Activated B cell treated with CpG ODN at 0.5 μM for 24 hours (primary cell): ENCODE data around the gene KCNMA1. TPM values are rescaled to one million over a fixed set of nuclear protein-coding genes. Genes with fewer than 3 reads are reported as not detected.

ENCODE experiments used
- ATAC-seq: fragments of 200-7000 bp; cut with Tn5 transposase; one replicate; pipeline ENCODE4 v1.10.0; 2021; ENCODE audit warnings: low read depth, mild to moderate bottlenecking, moderate library complexity
- CTCF ChIA-PET: fragments of 350-600 bp; sonication (Branson Sonifier 250); formaldehyde crosslinking; loops from one replicate; lab custom pipeline; 2021; ENCODE audit warnings: antibody characterized with exemption; lab: Charles Lee
- POLR2A ChIA-PET: fragments of 350-600 bp; sonication (Branson Sonifier 250); formaldehyde crosslinking; loops from one replicate; lab custom pipeline; 2021; ENCODE audit warnings: antibody characterized with exemption; lab: Charles Lee
- DNase-seq: peaks from one replicate; pipeline ENCODE4 v3.0.0; 2022
- H3K27ac Mint-ChIP-seq: one replicate; pipeline ENCODE4 v1.8.0; 2020; ENCODE audit warnings: mixed read lengths
- H3K27me3 Mint-ChIP-seq: one replicate; pipeline ENCODE4 v1.8.0; 2021; ENCODE audit warnings: mixed read lengths
- H3K36me3 Mint-ChIP-seq: one replicate; pipeline ENCODE4 v1.8.0; 2021; ENCODE audit warnings: low read depth, mixed read lengths
- H3K4me1 Mint-ChIP-seq: one replicate; pipeline ENCODE4 v1.8.0; 2021; ENCODE audit warnings: mixed read lengths
- H3K4me3 Mint-ChIP-seq: one replicate; pipeline ENCODE4 v1.8.0; 2020; ENCODE audit warnings: mild to moderate bottlenecking, mixed read lengths
- H3K9me3 Mint-ChIP-seq: one replicate; pipeline ENCODE4 v1.8.0; 2020; ENCODE audit warnings: mixed read lengths
- intact Hi-C: fragments of 100-400 bp; cut with micrococcal nuclease; formaldehyde crosslinking; loops from one replicate; pipeline ENCODE4 v1.15.1; 2024
- total RNA-seq: library from RNA; stranded (reverse); gene quantifications from 2 replicates; pipeline ENCODE4 v1.2.3, GENCODE V29; 2022
- TF ChIP-seq, protein P1 (sequence below): fragments of 200-600 bp; IDR thresholded peaks from one replicate; pipeline ENCODE4 v1.8.0; 2022; ENCODE audit warnings: antibody characterized with exemption, mild to moderate bottlenecking

KCNMA1 gene
- total RNA-seq, 1 donor from 2014 or later = 3.7 TPM

DNA sequence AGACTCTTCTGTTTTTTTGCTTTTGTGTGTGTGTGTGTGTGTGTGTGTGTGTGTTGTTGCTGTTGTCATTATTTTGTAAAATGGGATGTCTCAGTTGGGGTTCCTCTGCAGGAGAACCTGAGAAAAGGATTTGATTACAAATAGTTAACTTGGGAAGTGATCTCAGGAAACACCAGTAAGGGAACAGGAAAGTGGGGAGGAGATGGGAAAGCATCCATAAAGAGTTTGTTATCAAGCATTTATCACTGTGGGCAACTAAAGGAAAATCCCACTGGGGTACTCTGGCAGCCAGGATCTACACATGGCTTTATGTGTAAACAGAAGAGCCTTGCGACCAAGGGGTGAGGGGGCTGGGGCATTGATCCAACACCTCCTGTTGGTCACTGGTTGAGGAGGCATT is 485.4 kb downstream of the KCNMA1 start:
- ATAC-seq (no peak), DNase-seq (no peak)
- CTCF ChIA-PET = interaction anchor here (0.7 kb wide), 1 partner anchor 386 kb away, joined by 3 read pairs; no protein-coding TSS in a partner anchor
- no peak overlapping the region for H3K27ac Mint-ChIP-seq
- POLR2A ChIA-PET = no interaction called here
- peaks cover 2% of the 10 kb centered on the region for H3K27me3 Mint-ChIP-seq
- H3K9me3 Mint-ChIP-seq = no peaks in the 10 kb centered on the region
- no peaks in the 10 kb centered on the region for H3K4me1 Mint-ChIP-seq
- TF ChIP-seq, protein P1, sequence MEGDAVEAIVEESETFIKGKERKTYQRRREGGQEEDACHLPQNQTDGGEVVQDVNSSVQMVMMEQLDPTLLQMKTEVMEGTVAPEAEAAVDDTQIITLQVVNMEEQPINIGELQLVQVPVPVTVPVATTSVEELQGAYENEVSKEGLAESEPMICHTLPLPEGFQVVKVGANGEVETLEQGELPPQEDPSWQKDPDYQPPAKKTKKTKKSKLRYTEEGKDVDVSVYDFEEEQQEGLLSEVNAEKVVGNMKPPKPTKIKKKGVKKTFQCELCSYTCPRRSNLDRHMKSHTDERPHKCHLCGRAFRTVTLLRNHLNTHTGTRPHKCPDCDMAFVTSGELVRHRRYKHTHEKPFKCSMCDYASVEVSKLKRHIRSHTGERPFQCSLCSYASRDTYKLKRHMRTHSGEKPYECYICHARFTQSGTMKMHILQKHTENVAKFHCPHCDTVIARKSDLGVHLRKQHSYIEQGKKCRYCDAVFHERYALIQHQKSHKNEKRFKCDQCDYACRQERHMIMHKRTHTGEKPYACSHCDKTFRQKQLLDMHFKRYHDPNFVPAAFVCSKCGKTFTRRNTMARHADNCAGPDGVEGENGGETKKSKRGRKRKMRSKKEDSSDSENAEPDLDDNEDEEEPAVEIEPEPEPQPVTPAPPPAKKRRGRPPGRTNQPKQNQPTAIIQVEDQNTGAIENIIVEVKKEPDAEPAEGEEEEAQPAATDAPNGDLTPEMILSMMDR = no peak
- H3K36me3 Mint-ChIP-seq = no peaks in the 10 kb centered on the region
- intact Hi-C loops = no loop called here
- H3K4me3 Mint-ChIP-seq = no peak overlapping the region

DNA sequence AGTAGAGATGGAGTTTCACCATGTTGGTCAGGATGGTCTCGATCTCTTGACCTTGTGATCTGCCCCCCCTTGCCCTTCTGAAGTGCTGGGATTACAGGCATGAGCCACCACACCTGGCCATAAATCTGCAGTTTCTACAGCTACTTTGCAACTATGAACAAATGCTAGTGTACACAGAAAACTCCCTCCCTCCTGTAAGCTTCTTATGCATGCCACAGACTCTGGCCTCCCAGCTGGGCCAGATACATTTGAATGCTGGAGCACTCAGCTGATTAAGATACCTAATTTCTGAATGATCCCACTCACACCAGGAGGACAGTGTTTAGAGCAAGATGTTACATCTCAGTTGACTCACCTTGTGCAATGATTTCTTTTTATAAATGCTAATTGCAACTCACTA is 486.2 kb downstream of the KCNMA1 start:
- Mint-ChIP-seq H3K27me3 (peaks cover 2% of the 10 kb centered on the region), H3K36me3 (no peaks in the 10 kb centered on the region), H3K4me1 (no peaks in the 10 kb centered on the region), H3K9me3 (no peaks in the 10 kb centered on the region), H3K4me3 (no peak overlapping the region), H3K27ac (no peak overlapping the region)
- ChIA-PET POLR2A (no interaction called here), CTCF (interaction anchor here (0.7 kb wide), 1 partner anchor 387 kb away, joined by 3 read pairs; no protein-coding TSS in a partner anchor)
- TF ChIP-seq, protein P1 = no peak
- intact Hi-C loops = no loop called here
- ATAC-seq (no peak), DNase-seq (no peak)

DNA sequence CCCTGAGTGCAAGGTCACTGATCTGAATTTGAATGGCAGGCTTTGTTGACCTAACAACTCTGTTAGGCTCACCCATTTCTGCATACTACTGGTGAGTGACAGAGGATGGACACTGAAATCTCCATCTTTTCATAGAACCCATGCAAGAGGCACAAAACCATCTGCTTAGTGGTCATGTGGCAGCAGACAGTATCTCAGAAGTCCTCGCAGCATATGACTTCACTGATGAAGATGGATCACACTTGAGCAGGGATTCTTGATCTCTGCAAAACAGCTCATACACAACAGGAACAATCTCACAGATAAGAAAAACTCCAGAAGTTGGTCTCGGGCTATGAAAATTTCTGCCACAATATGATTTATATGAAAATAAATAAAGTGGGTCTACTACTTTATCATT is 487.9 kb downstream of the KCNMA1 start:
- Mint-ChIP-seq H3K4me1 (no peaks in the 10 kb centered on the region), H3K27ac (no peak overlapping the region), H3K9me3 (no peaks in the 10 kb centered on the region), H3K27me3 (peaks cover 2% of the 10 kb centered on the region), H3K36me3 (no peaks in the 10 kb centered on the region), H3K4me3 (no peak overlapping the region)
- intact Hi-C loops = no loop called here
- CTCF ChIA-PET = interaction anchor here (2.2 kb wide), 1 partner anchor 16 kb away, joined by 8 read pairs; no protein-coding TSS in a partner anchor
- TF ChIP-seq, protein P1 = no peak
- ATAC-seq = no peak
- DNase-seq = no peak
- POLR2A ChIA-PET = no interaction called here

DNA sequence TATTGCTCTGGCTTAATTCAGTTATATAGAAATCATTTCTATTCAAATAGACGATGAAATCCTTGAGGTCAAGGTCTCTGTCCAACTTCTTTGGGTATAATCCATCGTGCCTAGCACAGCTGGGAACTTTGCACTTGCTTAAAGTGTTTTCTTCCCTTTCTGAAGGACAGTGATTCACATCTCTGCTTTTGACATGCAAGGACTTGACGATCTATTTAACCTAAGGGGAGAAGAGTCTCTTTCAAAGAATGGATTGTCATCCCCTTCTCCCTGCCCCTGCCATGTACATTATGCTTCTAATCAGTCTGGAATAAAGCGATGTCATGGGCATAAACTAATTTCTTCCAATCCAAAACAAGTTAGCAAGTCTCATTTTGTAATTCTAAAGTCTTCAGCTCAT is 488.6 kb downstream of the KCNMA1 start:
- no peak for ATAC-seq
- ChIA-PET POLR2A (no interaction called here), CTCF (interaction anchor here (2.2 kb wide), 1 partner anchor 17 kb away, joined by 8 read pairs; no protein-coding TSS in a partner anchor)
- no peaks in the 10 kb centered on the region for H3K4me1 Mint-ChIP-seq
- intact Hi-C loops = no loop called here
- peaks cover 2% of the 10 kb centered on the region for H3K27me3 Mint-ChIP-seq
- no peak for DNase-seq
- no peak overlapping the region for H3K27ac Mint-ChIP-seq
- H3K36me3 Mint-ChIP-seq = no peaks in the 10 kb centered on the region
- no peak overlapping the region for H3K4me3 Mint-ChIP-seq
- H3K9me3 Mint-ChIP-seq = no peaks in the 10 kb centered on the region
- TF ChIP-seq, protein P1 = no peak

DNA sequence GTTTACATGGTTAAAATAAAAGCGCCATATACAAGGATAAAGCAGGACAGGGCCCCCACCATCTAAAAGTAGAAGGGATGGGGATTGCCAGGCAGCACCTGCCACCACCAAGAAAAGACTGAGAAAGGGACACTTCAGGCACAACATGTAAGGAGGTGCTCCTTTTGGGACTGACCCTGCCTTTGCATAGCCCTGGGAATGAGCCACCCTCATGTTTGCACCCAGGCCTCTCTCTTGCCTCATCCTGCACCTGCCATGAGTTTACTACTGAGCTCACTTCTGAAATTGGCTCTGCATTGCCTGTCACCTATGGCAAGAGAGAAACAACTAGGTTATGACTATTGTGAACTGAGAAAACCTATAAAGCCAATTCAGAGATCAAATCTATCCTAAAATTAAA is 489.7 kb downstream of the KCNMA1 start:
- intact Hi-C loops = no loop called here
- TF ChIP-seq, protein P1 = no peak
- ATAC-seq (no peak), DNase-seq (no peak)
- Mint-ChIP-seq H3K4me1 (no peaks in the 10 kb centered on the region), H3K27me3 (peaks cover 2% of the 10 kb centered on the region), H3K36me3 (no peaks in the 10 kb centered on the region), H3K27ac (no peak overlapping the region), H3K4me3 (no peak overlapping the region), H3K9me3 (no peaks in the 10 kb centered on the region)
- CTCF ChIA-PET = interaction anchor here (2.2 kb wide), 1 partner anchor 18 kb away, joined by 8 read pairs; no protein-coding TSS in a partner anchor
- POLR2A ChIA-PET = no interaction called here
